Measurements from ENCODE around the gene HOXC13.

The HOXC13 gene

DNA sequence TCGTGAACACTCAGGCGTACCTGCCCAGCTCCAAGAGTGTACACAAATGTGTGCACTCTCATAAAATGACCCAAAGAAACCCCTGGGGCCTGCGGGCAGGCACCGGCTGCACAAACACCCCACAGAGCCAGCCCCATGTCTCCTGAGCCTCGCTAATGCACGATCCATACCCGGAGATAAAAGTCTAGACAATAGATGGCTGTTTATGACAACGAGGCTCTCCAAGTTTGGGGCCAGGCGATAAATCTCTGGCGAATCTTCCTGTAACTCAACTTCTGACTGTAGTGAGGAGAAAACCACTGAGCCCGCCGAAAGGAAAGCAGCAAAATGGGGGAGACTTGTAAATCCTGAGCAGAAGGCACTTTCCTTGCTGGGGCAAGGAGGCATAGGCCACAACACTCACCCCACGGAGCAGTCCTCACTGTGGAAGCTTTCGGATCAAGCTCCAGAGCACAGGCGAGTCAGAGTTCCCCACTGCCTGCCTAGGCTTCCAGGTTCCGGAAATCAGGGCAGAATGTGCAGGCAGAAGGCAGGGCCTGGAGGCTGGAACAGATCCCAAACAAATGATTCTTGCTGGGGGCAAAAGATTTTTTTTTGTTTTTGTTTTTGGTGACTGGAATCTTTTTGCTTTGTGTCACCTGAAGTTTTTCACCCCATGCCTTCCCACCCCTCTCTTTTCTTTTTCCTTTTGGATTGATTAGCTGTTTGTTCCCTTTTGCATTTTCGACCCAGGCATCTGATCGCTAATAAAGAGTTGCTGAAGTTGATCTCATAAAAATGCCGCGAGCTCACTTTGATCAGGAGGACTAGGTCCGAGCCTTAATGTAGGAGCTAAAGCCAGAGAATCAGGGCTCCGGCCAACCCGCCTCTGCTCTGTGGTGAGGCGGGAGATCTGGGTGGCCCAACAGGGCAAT lies 29.8 kb downstream of the HOXC13 start (continued):
- TF ChIP-seq, protein P1, sequence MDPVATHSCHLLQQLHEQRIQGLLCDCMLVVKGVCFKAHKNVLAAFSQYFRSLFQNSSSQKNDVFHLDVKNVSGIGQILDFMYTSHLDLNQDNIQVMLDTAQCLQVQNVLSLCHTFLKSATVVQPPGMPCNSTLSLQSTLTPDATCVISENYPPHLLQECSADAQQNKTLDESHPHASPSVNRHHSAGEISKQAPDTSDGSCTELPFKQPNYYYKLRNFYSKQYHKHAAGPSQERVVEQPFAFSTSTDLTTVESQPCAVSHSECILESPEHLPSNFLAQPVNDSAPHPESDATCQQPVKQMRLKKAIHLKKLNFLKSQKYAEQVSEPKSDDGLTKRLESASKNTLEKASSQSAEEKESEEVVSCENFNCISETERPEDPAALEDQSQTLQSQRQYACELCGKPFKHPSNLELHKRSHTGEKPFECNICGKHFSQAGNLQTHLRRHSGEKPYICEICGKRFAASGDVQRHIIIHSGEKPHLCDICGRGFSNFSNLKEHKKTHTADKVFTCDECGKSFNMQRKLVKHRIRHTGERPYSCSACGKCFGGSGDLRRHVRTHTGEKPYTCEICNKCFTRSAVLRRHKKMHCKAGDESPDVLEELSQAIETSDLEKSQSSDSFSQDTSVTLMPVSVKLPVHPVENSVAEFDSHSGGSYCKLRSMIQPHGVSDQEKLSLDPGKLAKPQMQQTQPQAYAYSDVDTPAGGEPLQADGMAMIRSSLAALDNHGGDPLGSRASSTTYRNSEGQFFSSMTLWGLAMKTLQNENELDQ (tag by site-specific recombination; IDR thresholded peaks at IDR 0.05; ENCODE audit: low read depth) = no peak
- TF ChIP-seq, protein P2, sequence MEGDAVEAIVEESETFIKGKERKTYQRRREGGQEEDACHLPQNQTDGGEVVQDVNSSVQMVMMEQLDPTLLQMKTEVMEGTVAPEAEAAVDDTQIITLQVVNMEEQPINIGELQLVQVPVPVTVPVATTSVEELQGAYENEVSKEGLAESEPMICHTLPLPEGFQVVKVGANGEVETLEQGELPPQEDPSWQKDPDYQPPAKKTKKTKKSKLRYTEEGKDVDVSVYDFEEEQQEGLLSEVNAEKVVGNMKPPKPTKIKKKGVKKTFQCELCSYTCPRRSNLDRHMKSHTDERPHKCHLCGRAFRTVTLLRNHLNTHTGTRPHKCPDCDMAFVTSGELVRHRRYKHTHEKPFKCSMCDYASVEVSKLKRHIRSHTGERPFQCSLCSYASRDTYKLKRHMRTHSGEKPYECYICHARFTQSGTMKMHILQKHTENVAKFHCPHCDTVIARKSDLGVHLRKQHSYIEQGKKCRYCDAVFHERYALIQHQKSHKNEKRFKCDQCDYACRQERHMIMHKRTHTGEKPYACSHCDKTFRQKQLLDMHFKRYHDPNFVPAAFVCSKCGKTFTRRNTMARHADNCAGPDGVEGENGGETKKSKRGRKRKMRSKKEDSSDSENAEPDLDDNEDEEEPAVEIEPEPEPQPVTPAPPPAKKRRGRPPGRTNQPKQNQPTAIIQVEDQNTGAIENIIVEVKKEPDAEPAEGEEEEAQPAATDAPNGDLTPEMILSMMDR (tag by site-specific recombination; IDR thresholded peaks at IDR 0.05) = no peak
- TF ChIP-seq BCL11A (tag by site-specific recombination; IDR thresholded peaks at IDR 0.05; ENCODE audit: low read depth) (no peak; the same call in 1 of the 2 replicates), ZNF585B (tag by site-specific recombination; IDR thresholded peaks at IDR 0.05) (no peak), KLF9 (tag by site-specific recombination; IDR thresholded peaks at IDR 0.05; ENCODE audit: low read depth) (0 out of 2 replicates have a peak, but pooled peaks have one; percentile 6), ZNF426 (tag by site-specific recombination; IDR thresholded peaks at IDR 0.05) (no peak), ZNF211 (tag by site-specific recombination; IDR thresholded peaks at IDR 0.05; ENCODE audit: low read depth) (no peak), ZBTB17 (tag by site-specific recombination; IDR thresholded peaks at IDR 0.05) (peak; percentile 95), ZNF366 (tag by site-specific recombination; conservative IDR thresholded peaks at IDR 0.05) (0 out of 2 replicates have a peak, but pooled peaks have one; percentile 37), ZNF610 (tag by site-specific recombination; IDR thresholded peaks at IDR 0.05; ENCODE audit: borderline replicate concordance) (no peak), KLF7 (tag by site-specific recombination; IDR thresholded peaks at IDR 0.05; ENCODE audit: borderline replicate concordance) (no peak), ZNF391 (tag by site-specific recombination; IDR thresholded peaks at IDR 0.05; ENCODE audit: borderline replicate concordance, low read depth) (no peak), ZNF133 (tag by site-specific recombination; IDR thresholded peaks at IDR 0.05) (no peak), ZNF114 (tag by site-specific recombination; IDR thresholded peaks at IDR 0.05) (no peak), OVOL3 (tag by site-specific recombination; IDR thresholded peaks at IDR 0.05) (no peak), ZNF37A (tag by site-specific recombination; IDR thresholded peaks at IDR 0.05) (no peak), ZNF544 (tag by site-specific recombination; IDR thresholded peaks at IDR 0.05) (no peak), ZNF548 (tag by site-specific recombination; IDR thresholded peaks at IDR 0.05) (no peak), ZXDB (tag by site-specific recombination; IDR thresholded peaks at IDR 0.05) (0 out of 2 replicates have a peak, but pooled peaks have one; percentile 11), ZBTB20 (tag by site-specific recombination; IDR thresholded peaks at IDR 0.05) (peak; percentile 70), ZSCAN23 (tag by site-specific recombination; IDR thresholded peaks at IDR 0.05) (no peak), ZFP3 (tag by site-specific recombination; IDR thresholded peaks at IDR 0.05; ENCODE audit: low read depth) (no peak), EGR2 (tag by site-specific recombination; IDR thresholded peaks at IDR 0.05; ENCODE audit: low read depth) (no peak), ZNF24 (tag by site-specific recombination; IDR thresholded peaks at IDR 0.05) (0 out of 2 replicates have a peak, but pooled peaks have one; percentile 41), ZNF777 (tag by site-specific recombination; IDR thresholded peaks at IDR 0.05; ENCODE audit: borderline replicate concordance) (no peak), ZNF423 (tag by site-specific recombination; IDR thresholded peaks at IDR 0.05) (peak; percentile 70; the same call in 1 of the 2 replicates)
- TF ChIP-seq, protein P3, sequence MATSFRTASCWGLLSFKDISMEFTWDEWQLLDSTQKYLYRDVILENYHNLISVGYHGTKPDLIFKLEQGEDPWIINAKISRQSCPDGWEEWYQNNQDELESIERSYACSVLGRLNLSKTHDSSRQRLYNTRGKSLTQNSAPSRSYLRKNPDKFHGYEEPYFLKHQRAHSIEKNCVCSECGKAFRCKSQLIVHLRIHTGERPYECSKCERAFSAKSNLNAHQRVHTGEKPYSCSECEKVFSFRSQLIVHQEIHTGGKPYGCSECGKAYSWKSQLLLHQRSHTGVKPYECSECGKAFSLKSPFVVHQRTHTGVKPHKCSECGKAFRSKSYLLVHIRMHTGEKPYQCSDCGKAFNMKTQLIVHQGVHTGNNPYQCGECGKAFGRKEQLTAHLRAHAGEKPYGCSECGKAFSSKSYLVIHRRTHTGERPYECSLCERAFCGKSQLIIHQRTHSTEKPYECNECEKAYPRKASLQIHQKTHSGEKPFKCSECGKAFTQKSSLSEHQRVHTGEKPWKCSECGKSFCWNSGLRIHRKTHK (tag by site-specific recombination; IDR thresholded peaks at IDR 0.05) = no peak
- TF ChIP-seq, protein P4, sequence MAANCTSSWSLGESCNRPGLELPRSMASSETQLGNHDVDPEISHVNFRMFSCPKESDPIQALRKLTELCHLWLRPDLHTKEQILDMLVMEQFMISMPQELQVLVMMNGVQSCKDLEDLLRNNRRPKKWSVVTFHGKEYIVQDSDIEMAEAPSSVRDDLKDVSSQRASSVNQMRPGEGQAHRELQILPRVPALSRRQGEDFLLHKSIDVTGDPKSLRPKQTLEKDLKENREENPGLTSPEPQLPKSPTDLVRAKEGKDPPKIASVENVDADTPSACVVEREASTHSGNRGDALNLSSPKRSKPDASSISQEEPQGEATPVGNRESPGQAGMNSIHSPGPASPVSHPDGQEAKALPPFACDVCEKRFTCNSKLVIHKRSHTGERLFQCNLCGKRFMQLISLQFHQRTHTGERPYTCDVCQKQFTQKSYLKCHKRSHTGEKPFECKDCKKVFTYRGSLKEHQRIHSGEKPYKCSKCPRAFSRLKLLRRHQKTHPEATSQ (tag by site-specific recombination; IDR thresholded peaks at IDR 0.05) = no peak
- TF ChIP-seq, protein P5, sequence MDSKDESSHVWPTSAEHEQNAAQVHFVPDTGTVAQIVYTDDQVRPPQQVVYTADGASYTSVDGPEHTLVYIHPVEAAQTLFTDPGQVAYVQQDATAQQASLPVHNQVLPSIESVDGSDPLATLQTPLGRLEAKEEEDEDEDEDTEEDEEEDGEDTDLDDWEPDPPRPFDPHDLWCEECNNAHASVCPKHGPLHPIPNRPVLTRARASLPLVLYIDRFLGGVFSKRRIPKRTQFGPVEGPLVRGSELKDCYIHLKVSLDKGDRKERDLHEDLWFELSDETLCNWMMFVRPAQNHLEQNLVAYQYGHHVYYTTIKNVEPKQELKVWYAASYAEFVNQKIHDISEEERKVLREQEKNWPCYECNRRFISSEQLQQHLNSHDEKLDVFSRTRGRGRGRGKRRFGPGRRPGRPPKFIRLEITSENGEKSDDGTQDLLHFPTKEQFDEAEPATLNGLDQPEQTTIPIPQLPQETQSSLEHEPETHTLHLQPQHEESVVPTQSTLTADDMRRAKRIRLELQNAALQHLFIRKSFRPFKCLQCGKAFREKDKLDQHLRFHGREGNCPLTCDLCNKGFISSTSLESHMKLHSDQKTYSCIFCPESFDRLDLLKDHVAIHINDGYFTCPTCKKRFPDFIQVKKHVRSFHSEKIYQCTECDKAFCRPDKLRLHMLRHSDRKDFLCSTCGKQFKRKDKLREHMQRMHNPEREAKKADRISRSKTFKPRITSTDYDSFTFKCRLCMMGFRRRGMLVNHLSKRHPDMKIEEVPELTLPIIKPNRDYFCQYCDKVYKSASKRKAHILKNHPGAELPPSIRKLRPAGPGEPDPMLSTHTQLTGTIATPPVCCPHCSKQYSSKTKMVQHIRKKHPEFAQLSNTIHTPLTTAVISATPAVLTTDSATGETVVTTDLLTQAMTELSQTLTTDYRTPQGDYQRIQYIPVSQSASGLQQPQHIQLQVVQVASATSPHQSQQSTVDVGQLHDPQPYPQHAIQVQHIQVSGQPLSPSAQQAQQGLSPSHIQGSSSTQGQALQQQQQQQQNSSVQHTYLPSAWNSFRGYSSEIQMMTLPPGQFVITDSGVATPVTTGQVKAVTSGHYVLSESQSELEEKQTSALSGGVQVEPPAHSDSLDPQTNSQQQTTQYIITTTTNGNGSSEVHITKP (tag by site-specific recombination; IDR thresholded peaks at IDR 0.05) = no peak

Data from HEK293 (cell line).